GM19023 (cell line): ENCODE data around the gene AGFG2.
"Not testable (repeated sequence)": the region's sequence is repeated elsewhere in the genome, so short reads cannot be mapped to it uniquely, and the experiment has no call there.

Source experiments
- ATAC-seq: cut with Tn5 transposase; IDR thresholded peaks from one replicate; pipeline ENCODE4 v1.9.1; 2021; ENCODE audit warnings: mild to moderate bottlenecking, moderate library complexity; ENCODE audit not compliant: unreplicated experiment

AGFG2 gene, protein sequence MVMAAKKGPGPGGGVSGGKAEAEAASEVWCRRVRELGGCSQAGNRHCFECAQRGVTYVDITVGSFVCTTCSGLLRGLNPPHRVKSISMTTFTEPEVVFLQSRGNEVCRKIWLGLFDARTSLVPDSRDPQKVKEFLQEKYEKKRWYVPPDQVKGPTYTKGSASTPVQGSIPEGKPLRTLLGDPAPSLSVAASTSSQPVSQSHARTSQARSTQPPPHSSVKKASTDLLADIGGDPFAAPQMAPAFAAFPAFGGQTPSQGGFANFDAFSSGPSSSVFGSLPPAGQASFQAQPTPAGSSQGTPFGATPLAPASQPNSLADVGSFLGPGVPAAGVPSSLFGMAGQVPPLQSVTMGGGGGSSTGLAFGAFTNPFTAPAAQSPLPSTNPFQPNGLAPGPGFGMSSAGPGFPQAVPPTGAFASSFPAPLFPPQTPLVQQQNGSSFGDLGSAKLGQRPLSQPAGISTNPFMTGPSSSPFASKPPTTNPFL

DNA sequence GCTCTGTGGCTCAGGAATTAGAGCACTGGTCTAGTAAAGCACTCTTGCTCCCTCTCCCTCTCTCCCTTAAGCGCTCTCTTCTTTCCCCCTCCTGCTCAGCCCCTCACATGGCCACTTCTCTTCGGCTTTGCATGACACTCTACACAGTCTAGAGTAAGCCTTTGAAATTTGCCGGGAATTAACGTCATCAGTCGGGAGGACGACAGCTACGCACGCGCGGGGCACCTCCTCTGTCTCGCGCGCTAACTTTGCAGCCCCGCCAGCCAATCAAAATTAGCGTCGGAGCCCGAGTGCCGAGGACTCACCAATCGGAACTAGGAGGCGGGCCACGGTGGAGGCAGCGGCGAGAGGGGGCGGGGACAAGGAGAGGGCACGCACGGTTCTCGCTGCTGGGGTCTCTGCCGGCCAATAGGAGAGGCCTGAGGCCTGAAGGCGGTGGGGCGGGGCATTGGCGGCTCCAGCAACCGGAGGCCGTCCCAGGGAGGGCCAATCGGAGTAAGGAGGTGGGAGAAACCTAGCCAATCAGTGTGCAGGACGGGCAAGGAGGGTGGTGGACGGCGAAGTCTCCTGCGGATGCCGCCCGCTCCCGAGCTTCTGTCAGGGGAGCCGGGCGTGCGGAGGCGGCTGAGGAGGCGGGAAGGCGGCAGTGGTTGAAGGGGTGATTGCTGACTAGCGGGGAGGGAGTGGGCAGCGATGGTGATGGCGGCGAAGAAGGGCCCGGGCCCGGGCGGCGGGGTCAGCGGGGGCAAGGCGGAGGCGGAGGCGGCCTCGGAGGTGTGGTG lies at the start of gene AGFG2:
Gene AGFG2 (plus strand): TSS at position 550 of the 782 bp plus-strand sequence. CDS start 144 bp downstream, at position 694.
- ATAC-seq: peak; percentile 95

GRCh38 chr7:100489824-100490223 lies 49.2 kb upstream of the AGFG2 start:
- no peak for ATAC-seq

GRCh38 chr7:100490483-100491191 lies 48.4 kb upstream of the AGFG2 start:
- no peak for ATAC-seq

DNA sequence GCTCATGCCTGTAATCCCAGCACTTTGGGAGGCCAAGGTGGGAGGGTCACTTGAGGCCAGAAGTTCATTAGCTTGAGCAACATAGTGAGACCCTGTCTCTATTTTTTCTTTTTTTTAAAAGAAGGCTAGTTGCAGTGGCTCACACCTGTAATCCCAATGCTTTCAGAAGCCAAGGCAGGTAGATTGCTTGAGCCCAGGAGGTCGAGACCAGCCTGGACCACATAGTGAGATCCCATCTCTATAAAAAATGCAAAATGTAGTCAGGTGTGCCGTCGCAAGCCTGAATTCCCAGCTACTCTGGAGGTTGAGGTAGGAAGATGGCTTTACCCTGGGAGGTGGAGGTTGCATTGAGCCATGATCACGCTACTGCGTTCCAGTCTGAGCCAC lies 47.8 kb upstream of the AGFG2 start:
- no peak for ATAC-seq

GRCh38 chr7:100492738-100493475 lies 46.1 kb upstream of the AGFG2 start:
- ATAC-seq: no peak

GRCh38 chr7:100493476-100494264 lies 45.3 kb upstream of the AGFG2 start:
- no peak for ATAC-seq

DNA sequence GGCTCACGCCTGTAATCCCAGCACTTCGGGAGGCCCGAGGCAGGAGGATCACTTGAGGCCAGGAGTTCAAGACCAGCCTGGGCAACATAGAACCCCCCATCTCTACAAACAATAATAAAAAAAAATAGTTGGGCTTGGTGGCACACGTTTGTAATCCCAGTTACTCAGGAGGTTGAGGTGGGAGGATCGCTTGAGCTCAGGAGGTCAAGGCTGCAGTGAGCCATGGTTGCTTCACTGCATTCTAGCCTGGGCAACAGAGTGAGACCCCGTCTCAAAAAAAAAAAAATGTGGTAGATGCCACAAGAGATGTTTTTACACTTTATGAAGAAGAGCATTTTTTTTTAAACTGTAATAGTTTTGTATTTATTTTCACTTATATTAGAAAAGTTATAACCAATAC lies 42.5 kb upstream of the AGFG2 start:
- no peak for ATAC-seq

DNA sequence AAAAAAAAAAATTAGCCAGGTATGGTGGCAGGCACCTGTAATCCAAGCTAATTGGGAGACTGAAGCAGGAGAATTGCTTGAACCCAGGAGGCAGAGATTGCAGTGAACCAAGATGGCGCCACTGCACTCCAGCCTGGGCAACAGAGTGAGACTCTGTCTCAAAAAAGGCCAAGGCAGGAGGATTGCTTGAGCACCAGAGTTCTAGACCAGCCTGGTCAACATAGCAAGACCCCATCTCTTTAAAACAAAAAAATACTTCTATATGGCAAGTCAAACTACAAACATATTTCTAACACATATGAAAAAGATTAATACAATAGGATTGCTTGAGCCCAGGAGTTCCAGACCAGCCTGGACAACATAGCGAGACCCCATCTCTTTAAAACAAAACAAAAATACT lies 38.3 kb upstream of the AGFG2 start:
- not testable (repeated sequence) for ATAC-seq

GRCh38 chr7:100504031-100504430 lies 35.0 kb upstream of the AGFG2 start:
- not testable (repeated sequence) for ATAC-seq

DNA sequence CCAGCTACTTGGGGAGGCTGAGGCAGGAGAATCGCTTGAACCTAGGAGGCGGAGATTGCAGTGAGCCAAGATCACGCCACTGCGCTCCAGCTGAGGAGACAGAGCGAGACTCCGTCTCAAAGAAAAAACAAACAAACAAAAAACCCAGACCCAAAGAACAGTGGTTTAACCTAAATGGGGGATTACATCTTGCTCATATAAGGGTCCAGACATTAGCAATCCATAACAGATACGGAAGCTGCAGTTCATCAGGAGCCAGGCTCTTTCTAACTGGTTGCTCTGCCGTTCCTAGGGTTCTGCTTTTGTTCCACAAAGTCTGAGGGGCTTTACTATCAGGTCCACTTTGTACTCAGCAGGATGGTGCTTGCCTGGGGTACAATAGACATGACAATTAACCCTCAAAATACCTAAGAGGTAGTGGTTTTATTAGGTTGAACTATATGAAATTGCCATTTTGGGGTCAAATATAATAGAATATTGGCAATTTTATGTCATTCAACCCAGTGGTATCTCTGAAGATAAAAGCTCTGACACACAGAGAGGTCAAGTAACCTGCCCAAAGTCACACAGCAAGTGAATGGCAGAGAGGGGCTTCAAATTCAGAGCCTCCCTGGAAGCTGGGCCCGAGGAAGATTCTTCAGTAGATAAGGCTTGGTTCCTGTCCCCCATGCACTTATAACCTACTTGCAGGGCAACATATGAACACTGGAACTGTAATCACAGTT lies 34.0 kb upstream of the AGFG2 start:
- no peak for ATAC-seq

DNA sequence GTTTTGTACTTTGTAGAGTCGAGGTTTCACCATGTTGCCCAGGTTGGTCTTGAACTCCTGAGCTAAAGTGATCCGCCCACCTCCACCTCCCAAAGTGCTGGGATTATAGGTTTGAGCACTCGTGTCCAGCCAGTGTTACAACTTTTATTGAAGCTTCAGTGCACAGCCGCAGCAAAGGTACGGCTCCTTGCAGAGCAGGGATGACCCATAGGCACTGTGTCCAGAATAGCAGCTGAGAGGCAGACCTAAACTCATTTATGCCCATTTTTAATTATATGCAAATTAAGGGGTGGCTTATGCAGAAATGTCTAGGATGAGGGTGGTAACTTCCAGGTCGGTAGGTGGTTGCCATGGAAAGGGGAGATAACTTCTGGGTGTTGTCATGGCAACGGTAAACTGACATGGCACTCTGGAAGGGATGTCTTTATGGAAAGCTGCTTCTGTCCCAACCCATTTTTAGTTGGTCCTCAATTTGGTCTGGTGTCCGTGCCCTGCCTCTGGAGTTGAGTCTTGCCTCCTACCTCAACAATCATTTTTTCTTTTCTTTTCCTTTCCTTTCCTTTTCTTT lies 32.6 kb upstream of the AGFG2 start:
- ATAC-seq: no peak

DNA sequence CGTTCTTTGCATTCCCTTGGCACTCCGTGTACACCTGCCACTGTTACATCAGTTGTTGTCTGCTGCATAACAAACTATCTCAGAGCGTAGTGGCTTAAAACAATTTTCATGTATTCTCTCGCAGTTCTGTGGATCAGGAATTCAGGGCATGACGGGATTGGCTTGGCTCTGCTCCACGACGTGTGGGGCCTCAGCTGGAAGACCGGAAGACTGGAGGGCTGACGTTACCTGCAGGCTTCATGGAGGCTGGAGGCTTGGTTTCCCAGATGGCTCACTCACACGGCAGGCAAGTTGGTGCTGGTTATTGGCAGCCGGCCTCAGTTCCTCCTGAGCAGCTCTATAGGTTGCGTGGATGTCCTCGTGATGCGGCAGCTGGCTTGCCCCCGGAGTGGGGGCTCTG lies 29.8 kb upstream of the AGFG2 start:
- no peak for ATAC-seq

GRCh38 chr7:100510437-100511239 lies 28.4 kb upstream of the AGFG2 start:
- ATAC-seq: no peak

- ATAC-seq: no peak
These were observed 25.7 kb upstream of the AGFG2 start for GRCh38 chr7:100513212-100513810.

DNA sequence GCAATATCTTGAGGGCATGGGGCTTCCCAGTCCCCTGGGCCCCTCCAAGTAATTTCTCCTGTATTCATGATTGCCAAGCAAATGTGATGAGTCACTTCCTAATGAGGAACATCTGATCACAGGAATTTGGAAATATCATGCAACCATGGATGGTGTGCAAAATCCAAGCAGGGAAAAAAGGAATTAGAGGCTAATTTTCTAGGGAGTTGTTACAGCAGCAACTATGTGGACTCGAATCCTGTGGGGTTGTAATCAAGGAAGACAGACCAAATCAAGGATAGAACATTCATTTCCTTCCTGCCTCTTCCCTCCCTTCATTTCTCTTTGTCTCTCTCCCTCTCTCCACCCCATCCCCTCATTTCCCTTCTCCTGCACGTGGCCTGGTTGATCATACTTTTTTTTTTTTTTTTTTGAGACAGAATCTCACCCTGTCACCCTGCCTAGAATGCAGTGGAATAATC lies 23.9 kb upstream of the AGFG2 start:
- no peak for ATAC-seq

- peak; percentile 55 for ATAC-seq
These were observed 22.7 kb upstream of the AGFG2 start for GRCh38 chr7:100516135-100516812.

- no peak for ATAC-seq
These were observed 21.7 kb upstream of the AGFG2 start for GRCh38 chr7:100517305-100517704.
